Activated T-cell treated with anti-CD3 and anti-CD28 coated beads, Interleukin-2, amount 50 U/mL, for 48 hours (primary cell): ENCODE measurements around the gene FERD3L.

ENCODE experiments used
- DNase-seq, 2 experiments: peaks; one replicate each; pipeline ENCODE4 v3.0.0-alpha.2; 2020

The FERD3L gene

GRCh38 chr7:19098510-19098909 lies 46.7 kb downstream of the FERD3L start:
- DNase-seq, result no peak

- DNase-seq, result no peak
Observed at GRCh38 chr7:19097165-19098055, 47.8 kb downstream of the FERD3L start.

- no peak for DNase-seq
Observed at GRCh38 chr7:19095353-19095860, 49.8 kb downstream of the FERD3L start.
